ENCODE data around the gene FGF19.

FGF19 gene

DNA sequence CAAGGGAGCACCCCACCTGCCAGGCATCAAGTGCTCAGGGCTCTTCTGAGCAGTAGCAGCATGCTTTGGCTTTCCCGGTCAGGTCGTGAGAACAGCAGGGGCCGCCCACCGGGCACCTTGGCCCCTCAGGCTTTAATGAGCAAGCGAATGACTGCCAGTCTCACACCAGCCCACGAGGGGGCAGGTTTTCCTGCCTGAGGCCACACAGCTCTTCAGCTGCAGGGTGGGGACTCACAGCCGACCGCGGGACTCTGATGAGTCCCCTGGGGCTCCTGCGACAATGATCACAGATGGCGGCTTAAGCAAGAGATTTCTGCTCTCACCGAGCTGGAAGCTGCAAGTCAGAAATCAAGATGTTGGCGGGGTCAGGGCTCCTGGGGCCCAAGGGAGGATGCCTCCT lies 14.3 kb upstream of the FGF19 start:
- WGBS, 2 experiments (ENCODE audit: insufficient coverage in 2 of 2), result 3 to 7% methylated on average over 13 of the region's 13 CpGs
- no peaks in the 10 kb centered on the region for H3K4me1 ChIP-seq (ENCODE audit: control insufficient read depth, insufficient read depth, low read length, poor library complexity, severe bottlenecking)
- H3K27ac ChIP-seq (ENCODE audit: low read depth, low read length, severe bottlenecking), result no peak overlapping the region
- no peaks in the 10 kb centered on the region for H3K9me3 ChIP-seq (ENCODE audit: control insufficient read depth, low read length)
- no peaks in the 10 kb centered on the region for H3K36me3 ChIP-seq (ENCODE audit: control insufficient read depth, insufficient read depth, low read length)
- no peak overlapping the region for H3K4me3 ChIP-seq (ENCODE audit: extremely low read depth, insufficient read depth, low read length, poor library complexity, severe bottlenecking)

DNA sequence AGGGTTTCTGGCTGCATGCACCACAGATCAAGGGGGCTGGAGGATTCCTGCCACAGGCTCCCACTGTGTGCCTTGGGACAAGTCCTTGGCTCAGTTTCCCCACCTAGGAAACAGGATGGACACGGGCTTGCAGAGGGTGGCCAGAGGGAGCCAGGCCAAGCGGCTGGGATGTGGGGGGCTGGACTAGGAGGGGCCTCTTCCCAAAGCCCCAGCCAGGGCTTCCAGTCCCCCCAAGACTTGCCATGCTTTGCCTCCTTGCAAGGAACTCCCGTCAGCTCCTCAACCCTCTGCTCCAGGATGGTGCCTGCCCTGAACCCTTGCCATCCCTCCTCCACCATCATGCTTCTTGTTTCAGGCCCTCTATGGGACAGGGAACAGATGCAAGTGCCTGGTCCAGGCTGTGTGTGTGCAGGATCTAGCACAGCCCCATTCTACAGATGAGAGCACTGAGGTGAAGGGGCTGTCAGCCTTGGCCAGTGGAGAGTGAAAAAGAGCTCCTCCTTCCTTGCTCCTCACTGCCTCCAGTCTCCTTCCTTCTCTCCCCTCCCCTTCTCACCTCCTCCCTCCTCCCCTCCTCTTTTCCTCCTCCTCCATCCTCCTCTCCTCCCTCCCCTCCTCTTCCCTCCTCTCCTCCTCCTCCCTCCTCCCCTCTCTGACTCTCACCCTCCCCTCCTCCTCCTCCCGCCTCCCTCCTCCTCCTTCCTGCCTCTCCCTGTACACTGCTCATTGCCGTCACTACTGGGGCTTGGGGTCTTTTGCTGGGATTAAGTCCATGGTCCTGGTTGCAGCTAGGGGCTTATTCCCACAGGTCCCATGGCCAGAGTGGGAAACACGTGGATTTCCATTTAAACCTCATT lies 13.3 kb upstream of the FGF19 start:
- H3K27ac ChIP-seq (ENCODE audit: low read depth, low read length, severe bottlenecking), result no peak overlapping the region
- WGBS, 2 experiments (ENCODE audit: insufficient coverage in 2 of 2), result 67 to 73% methylated on average over 4 to 5 of the region's 6 CpGs
- no peaks in the 10 kb centered on the region for H3K36me3 ChIP-seq (ENCODE audit: control insufficient read depth, insufficient read depth, low read length)
- no peak overlapping the region for H3K4me3 ChIP-seq (ENCODE audit: extremely low read depth, insufficient read depth, low read length, poor library complexity, severe bottlenecking)
- H3K4me1 ChIP-seq (ENCODE audit: control insufficient read depth, insufficient read depth, low read length, poor library complexity, severe bottlenecking), result peaks cover 2% of the 10 kb centered on the region
- H3K9me3 ChIP-seq (ENCODE audit: control insufficient read depth, low read length), result no peaks in the 10 kb centered on the region

DNA sequence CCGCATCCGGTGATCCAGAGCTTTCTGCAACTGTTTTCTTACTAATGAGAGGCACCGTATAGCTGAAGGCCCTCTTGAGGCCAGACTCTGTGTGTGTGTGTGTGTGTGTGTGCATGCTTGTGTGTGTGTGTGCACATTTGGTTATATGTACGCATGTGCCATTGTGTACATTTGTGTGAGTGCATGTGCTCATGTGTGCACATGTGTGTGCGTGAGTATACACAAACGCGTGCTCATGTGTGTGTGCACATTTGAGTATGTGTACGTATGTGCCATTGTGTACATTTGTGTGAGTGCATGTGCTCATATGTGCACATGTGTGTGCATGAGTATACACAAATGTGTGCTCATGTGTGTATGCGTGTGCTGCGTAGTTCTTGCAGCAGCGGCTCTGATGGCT lies 12.3 kb upstream of the FGF19 start:
- H3K4me3 ChIP-seq (ENCODE audit: extremely low read depth, insufficient read depth, low read length, poor library complexity, severe bottlenecking), result no peak overlapping the region
- no peak overlapping the region for H3K27ac ChIP-seq (ENCODE audit: low read depth, low read length, severe bottlenecking)
- WGBS, 2 experiments (ENCODE audit: insufficient coverage in 2 of 2), result 90 to 96% methylated on average over 11 of the region's 11 CpGs
- H3K4me1 ChIP-seq (ENCODE audit: control insufficient read depth, insufficient read depth, low read length, poor library complexity, severe bottlenecking), result peaks cover 6% of the 10 kb centered on the region
- no peaks in the 10 kb centered on the region for H3K9me3 ChIP-seq (ENCODE audit: control insufficient read depth, low read length)
- H3K36me3 ChIP-seq (ENCODE audit: control insufficient read depth, insufficient read depth, low read length), result no peaks in the 10 kb centered on the region

DNA sequence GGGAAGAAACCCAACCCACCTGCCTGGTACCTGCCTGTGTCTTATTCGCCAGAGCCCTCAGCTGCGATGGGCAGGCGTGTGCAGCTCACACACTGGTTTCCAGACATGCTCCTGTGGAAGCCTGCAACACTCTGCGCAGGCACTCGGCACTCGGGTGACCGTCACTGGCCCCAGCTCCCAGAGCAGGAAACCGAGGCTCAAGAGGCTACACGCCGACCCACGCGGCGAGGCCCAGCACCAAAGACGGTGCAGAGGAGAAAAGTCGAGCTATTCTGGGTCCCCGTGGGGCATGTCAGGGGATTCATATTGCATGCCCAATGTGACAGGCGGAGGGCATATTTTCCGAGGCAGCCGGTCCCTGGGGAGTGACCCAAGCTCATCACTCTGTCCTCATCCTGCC lies 11.6 kb upstream of the FGF19 start:
- Histone ChIP-seq H3K27ac (ENCODE audit: low read depth, low read length, severe bottlenecking) (no peak overlapping the region), H3K36me3 (ENCODE audit: control insufficient read depth, insufficient read depth, low read length) (no peaks in the 10 kb centered on the region), H3K4me1 (ENCODE audit: control insufficient read depth, insufficient read depth, low read length, poor library complexity, severe bottlenecking) (peaks cover 6% of the 10 kb centered on the region), H3K4me3 (ENCODE audit: extremely low read depth, insufficient read depth, low read length, poor library complexity, severe bottlenecking) (no peak overlapping the region), H3K9me3 (ENCODE audit: control insufficient read depth, low read length) (no peaks in the 10 kb centered on the region)
- WGBS, 2 experiments (ENCODE audit: insufficient coverage in 2 of 2), result 95% methylated on average over 19 of the region's 19 CpGs

DNA sequence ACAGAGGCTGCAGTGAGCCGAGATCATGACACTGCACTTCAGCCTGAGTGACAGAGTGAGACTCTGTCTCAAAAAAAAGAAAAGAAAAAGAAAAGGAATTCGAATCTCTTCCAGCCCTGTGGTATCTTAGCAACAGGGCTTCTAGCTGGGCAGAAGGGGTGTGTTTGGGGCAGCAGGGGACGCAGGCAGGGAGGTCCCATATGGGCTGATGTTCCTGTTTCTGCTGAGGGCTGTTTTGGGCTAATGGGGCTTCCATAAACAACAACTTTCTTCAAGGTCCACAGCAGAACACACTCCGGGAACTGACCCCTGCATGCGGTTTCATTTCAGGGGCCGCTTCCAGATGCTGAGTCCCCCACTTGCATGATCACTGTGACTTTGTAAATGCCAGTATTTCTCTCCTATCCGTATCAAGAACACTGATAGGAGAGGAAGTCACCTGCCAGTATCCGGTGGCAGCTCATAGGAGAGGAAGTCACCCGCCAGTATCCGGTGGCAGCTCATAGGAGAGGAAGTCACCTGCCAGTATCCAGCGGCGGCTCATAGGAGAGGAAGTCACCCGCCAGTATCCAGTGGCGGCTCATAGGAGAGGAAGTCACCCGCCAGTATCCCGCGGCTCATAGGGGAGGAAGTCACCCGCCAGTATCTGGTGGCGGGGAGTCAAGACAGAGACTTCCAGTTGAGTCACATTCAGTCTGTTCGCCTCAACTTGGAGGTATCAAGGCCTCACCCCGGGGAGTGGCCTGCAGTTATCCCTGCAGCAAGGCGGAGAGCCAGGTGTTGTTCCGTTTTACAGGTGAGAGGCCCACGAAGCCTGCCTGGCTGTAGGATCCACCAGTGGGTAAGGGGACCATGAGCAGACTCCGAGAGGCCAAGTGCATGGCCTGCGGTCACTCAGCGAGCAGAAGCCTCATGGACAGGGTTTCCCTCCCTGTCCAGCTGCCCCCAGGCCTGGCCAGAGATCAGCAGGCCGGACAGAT lies 8.3 kb upstream of the FGF19 start:
- H3K36me3 ChIP-seq (ENCODE audit: control insufficient read depth, insufficient read depth, low read length), result no peaks in the 10 kb centered on the region
- no peak overlapping the region for H3K27ac ChIP-seq (ENCODE audit: low read depth, low read length, severe bottlenecking)
- no peaks in the 10 kb centered on the region for H3K9me3 ChIP-seq (ENCODE audit: control insufficient read depth, low read length)
- 88 to 90% methylated on average over 24 of the region's 28 CpGs for WGBS, 2 experiments (ENCODE audit: insufficient coverage in 2 of 2)
- peaks cover 6% of the 10 kb centered on the region for H3K4me1 ChIP-seq (ENCODE audit: control insufficient read depth, insufficient read depth, low read length, poor library complexity, severe bottlenecking)
- H3K4me3 ChIP-seq (ENCODE audit: extremely low read depth, insufficient read depth, low read length, poor library complexity, severe bottlenecking), result no peak overlapping the region

DNA sequence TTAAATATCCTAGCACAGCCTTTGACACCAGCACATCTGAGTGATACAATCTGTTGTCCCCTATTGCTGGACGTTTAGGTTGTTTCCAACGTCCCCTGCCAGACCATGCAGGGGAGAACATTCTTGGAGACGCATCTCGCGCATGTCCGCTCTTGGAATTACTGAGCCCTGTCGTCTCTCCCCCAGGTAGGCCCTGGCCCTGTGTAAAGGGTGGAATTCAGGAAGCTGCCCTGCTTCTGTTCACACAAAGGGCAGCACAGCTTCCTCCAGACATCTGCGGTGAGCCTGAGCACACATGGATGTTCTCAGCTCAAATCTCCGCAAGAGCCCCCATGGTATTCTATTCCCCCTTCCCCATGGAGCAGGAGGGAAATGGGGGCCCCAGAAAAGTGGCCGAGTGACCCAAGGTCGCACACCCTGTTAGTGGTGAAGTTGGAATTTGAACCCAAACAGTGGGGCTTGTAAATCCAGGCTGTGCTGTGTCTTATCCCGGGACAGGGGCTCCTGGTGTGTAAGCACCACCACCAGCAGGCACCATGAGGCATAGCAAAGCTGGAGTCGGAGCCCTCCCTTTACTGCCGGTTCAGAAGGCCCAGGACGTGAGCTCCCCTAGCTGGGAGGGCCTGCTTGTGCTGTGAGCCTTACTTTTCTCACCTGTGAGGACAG lies 5.0 kb upstream of the FGF19 start:
- H3K9me3 ChIP-seq (ENCODE audit: control insufficient read depth, low read length), result no peaks in the 10 kb centered on the region
- peaks cover 9% of the 10 kb centered on the region for H3K4me1 ChIP-seq (ENCODE audit: control insufficient read depth, insufficient read depth, low read length, poor library complexity, severe bottlenecking)
- H3K4me3 ChIP-seq (ENCODE audit: extremely low read depth, insufficient read depth, low read length, poor library complexity, severe bottlenecking), result no peak overlapping the region
- 68 to 70% methylated on average over 11 to 12 of the region's 15 CpGs for WGBS, 2 experiments (ENCODE audit: insufficient coverage in 2 of 2)
- H3K27ac ChIP-seq (ENCODE audit: low read depth, low read length, severe bottlenecking), result no peak overlapping the region
- no peaks in the 10 kb centered on the region for H3K36me3 ChIP-seq (ENCODE audit: control insufficient read depth, insufficient read depth, low read length)

DNA sequence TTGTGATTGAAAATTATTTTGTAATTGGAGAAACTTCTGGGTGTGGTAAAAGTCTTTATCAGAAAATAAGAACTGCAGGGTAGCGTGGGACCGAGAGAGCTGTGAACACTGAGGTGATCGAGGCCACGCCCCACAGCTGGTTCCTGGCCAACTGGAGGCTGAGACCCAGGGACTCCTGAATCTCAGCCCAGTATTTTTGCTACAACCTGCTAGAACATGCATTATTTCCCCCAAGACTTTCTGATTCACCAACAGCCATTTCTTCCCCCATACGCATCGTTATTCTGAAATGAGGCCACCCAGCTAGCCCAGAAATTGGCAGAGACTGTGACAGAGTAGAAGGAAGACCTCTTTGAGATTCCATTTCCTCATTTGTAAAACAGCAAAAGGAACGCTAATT lies 3.4 kb upstream of the FGF19 start:
- Histone ChIP-seq H3K9me3 (ENCODE audit: control insufficient read depth, low read length) (no peaks in the 10 kb centered on the region), H3K27ac (ENCODE audit: low read depth, low read length, severe bottlenecking) (no peak overlapping the region), H3K4me1 (ENCODE audit: control insufficient read depth, insufficient read depth, low read length, poor library complexity, severe bottlenecking) (peaks cover 12% of the 10 kb centered on the region), H3K4me3 (ENCODE audit: extremely low read depth, insufficient read depth, low read length, poor library complexity, severe bottlenecking) (no peak overlapping the region), H3K36me3 (ENCODE audit: control insufficient read depth, insufficient read depth, low read length) (no peaks in the 10 kb centered on the region)
- 60 to 64% methylated on average over 3 to 4 of the region's 7 CpGs for WGBS, 2 experiments (ENCODE audit: insufficient coverage in 2 of 2)

DNA sequence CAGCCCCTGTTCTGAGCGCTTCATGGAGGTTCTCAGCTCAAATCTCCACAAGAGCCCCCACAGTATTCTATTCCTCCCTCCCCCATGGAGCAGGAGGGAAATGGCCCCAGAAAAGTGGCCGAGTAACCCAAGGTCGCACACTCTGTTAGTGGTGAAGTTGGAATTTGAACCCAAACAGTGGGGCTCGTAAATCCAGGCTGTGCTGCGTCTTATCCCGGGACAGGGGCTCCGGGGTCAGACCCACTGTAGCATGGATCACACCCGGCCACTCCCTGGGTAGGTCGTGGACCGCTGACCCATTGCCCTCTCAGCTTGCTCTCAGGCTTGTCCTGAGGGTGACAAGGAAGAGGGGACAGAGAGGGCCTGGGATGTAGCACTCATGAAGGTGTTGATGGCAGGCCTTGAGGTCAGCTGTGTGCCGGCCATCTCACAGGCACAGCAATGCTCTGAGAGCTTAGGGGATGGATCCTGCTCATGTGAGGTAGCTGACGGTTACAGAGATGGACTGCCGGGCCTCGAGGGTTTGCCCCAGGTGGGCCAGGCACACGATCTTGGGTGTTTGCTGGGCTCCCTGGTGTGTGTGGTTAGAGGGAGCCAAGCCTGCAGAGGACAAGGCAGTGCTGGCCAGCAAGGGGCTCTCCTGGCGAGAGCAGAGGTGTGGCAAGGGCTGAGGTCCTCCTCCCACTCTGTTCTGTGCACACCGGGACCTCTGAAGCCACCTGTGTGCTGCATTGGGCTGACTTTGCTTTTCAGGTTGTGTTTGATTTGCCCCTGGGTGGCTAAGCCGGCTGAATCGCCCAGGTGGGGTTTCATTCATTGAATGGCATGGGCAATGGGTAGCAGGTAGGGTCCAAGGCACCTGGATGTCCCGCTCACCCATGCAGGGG lies 2.3 kb upstream of the FGF19 start:
- WGBS, 2 experiments (ENCODE audit: insufficient coverage in 2 of 2), result 80 to 82% methylated on average over 18 to 19 of the region's 20 CpGs
- peaks cover 14% of the 10 kb centered on the region for H3K4me1 ChIP-seq (ENCODE audit: control insufficient read depth, insufficient read depth, low read length, poor library complexity, severe bottlenecking)
- no peak overlapping the region for H3K27ac ChIP-seq (ENCODE audit: low read depth, low read length, severe bottlenecking)
- H3K4me3 ChIP-seq (ENCODE audit: extremely low read depth, insufficient read depth, low read length, poor library complexity, severe bottlenecking), result no peak overlapping the region
- H3K36me3 ChIP-seq (ENCODE audit: control insufficient read depth, insufficient read depth, low read length), result no peaks in the 10 kb centered on the region
- no peaks in the 10 kb centered on the region for H3K9me3 ChIP-seq (ENCODE audit: control insufficient read depth, low read length)

DNA sequence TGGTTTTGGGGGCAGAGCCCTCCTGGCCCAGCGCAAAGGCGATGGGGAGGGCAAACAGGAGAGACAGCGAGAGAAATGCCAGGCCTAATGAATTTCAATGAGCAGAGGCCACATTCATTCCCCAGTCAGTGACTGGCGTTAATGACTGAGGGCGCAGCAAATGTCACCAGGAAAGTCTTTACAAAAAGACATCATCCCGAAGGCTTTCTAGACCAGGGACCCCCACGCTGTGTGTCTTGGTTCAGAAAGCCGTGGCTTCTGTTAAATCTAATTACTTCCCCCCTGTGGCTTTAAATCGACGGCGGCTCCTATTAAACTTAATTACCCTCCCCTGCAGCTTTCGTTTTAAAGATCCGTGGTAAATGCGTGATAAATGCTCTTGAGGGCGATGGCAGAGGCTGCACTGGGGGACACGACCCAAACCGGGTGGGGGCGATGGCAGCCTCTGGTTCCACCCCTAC lies 1.6 kb upstream of the FGF19 start:
- Histone ChIP-seq H3K4me1 (ENCODE audit: control insufficient read depth, insufficient read depth, low read length, poor library complexity, severe bottlenecking) (peaks cover 20% of the 10 kb centered on the region), H3K27ac (ENCODE audit: low read depth, low read length, severe bottlenecking) (no peak overlapping the region), H3K36me3 (ENCODE audit: control insufficient read depth, insufficient read depth, low read length) (no peaks in the 10 kb centered on the region), H3K4me3 (ENCODE audit: extremely low read depth, insufficient read depth, low read length, poor library complexity, severe bottlenecking) (no peak overlapping the region), H3K9me3 (ENCODE audit: control insufficient read depth, low read length) (no peaks in the 10 kb centered on the region)
- 18 to 21% methylated on average over 11 to 14 of the region's 18 CpGs for WGBS, 2 experiments (ENCODE audit: insufficient coverage in 2 of 2)

All from mesodermal cell (in vitro differentiated cells).